Pericardium fibroblast (primary cell): ENCODE results near the gene PCDHB3. TPM values are rescaled to one million over a fixed set of nuclear protein-coding genes. Genes with fewer than 3 reads are reported as not detected.

ENCODE experiments used
- total RNA-seq: library from RNA; depleted of rRNA; stranded (reverse); fragments of >200 nt; gene quantifications from 2 replicates; pipeline ENCODE4 v1.2.3, GENCODE V29; 2015

PCDHB3 gene
- 0.23 TPM in 1 of 2 replicates, not detected in the other for total RNA-seq

DNA sequence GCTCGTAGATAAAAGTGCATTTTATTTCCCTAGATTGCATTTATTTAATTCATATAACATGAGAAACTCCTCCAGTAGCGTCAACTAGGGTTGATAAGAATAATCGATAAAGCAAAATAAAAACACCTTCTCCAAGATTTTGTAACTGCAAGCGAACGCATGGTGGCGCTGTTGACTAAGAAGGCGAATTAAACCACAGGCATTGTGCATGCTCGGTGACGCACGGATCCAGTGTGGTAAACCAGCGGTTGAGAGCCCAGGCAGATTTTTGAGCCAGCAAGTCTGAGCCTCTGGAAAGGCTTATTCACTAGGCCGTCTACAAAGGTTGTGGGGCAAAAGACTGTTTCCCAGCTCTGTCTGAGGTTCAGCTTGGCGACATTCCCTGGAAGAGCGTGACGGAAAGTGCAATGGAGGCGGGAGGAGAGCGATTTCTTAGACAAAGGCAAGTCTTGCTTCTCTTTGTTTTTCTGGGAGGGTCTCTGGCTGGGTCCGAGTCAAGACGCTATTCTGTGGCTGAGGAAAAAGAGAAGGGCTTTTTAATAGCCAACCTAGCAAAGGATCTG is at the start of gene PCDHB3:
Gene PCDHB3, plus strand, starts transcription at position 231 of the 563 bp plus-strand sequence. Its CDS starts 177 bp downstream, at position 408.

DNA sequence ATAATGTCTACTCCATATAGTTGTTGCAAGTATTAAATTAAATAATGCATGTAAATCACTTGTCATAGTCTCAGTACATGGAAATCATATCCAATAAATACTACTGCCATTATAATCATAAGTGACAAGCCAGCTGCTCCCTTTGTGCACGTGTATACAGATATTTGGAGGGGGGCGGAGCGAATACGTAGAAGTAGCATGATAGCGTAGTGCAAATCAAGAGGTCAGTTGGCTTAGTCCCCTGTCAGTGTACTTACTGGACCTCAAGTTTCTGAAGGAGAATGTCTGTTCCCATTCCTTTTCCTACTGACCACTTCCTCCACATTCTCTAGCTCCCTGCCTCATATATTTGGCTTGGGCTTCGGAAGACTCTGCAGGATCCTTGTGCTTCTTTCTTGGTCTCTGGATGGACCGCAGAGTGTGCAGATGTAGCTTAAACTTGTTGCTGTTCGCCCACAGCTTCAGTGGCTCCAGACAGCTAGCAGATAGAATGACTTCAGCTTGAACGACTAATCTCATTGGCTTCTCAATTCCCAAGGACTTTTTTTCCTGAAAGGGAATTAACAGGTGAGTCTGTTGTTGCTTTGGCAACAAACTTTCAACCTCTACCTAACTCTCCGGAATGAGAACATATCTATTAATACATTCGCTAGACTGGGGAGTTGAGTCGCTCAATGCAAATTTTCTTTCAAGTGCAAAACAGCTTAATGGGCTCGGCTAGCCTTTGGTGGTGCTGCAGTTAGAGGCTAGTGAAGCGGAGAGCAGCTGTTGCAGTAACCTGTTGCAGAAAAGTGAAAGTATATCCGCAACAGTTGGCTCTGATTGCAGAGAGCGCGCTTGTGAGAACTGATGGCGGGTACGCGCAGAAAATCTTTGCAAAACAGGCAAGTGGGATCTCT is 49.4 kb upstream of the PCDHB3 start, which contains the start of gene PCDHB1:
Gene PCDHB1, plus strand, starts transcription at position 753 of the 899 bp plus-strand sequence. Its CDS starts 97 bp downstream, at position 850.

DNA sequence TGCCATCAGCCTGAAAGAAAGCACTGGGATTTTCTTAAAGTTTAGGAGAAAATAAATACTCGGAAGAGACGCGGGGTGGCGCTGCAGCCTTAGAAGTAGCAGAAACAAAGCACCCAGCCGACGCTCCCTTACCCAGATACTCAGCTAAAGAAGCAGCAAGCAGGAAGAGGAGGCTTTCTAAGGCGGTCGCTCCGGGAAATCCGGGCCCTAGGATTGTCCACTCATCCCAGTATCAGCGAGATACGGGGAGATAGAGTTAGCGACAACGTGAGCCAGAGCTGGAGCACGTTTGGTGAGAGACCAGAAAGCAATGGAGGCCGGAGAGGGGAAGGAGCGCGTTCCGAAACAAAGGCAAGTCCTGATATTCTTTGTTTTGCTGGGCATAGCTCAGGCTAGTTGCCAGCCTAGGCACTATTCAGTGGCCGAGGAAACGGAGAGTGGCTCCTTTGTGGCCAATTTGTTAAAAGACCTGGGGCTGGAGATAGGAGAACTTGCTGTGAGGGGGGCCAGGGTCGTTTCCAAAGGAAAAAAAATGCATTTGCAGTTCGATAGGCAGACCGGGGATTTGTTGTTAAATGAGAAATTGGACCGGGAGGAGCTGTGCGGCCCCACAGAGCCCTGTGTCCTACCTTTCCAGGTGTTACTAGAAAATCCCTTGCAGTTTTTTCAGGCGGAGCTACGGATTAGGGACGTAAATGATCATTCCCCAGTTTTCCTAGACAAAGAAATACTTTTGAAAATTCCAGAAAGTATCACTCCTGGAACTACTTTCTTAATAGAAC is 5.6 kb upstream of the PCDHB3 start, which contains the start of gene PCDHB2:
Gene PCDHB2, plus strand, starts transcription at position 135 of the 782 bp plus-strand sequence. Its CDS starts 176 bp downstream, at position 311.

DNA sequence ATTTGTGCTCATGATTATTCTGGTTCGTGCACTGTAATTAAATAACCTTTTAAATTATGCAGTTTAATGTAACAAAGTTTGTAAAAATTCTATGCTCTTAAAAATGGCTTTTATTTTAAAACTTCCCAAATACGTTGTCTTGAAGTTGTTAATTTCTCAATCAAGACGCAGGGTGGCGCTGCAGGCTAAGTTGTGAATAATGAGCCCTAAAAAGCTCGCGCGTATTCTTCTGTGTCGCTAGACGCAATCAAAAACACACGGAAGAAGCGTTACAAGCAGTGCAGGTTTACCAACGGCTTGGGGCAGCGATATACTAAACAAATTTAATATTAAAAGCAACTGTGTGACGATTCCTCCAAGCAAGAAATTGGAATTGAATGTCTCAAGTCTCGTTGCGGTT is 21.3 kb downstream of the PCDHB3 start, which contains the start of gene PCDHB4:
Gene PCDHB4, plus strand, starts transcription at position 256 of the 400 bp plus-strand sequence. CDS start 181 bp downstream, outside the sequence.

DNA sequence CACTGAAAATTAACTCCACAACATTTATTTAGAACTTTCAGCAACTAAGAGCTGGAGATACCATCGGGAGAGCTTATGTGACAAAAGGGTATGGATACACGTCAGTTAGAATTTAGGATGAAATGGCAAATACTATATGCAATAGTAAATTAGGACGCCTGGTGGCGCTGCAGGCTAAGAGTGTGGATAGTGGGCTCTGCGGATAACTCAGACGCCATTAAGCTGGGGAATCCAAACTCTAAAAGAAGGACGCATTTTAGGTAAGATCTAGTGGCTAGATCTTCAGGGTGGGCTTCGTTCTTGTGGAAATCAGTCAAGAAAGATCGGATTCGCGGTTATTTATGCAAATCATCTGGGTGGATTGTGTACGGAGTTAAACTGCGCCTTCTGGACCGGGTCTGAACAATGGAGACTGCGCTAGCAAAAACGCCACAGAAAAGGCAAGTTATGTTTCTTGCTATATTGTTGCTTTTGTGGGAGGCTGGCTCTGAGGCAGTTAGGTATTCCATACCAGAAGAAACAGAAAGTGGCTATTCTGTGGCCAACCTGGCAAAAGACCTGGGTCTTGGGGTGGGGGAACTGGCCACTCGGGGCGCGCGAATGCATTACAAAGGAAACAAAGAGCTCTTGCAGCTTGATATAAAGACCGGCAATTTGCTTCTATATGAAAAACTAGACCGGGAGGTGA is 34.9 kb downstream of the PCDHB3 start, which contains the start of gene PCDHB5:
Gene PCDHB5, plus strand, starts transcription at position 177 of the 688 bp plus-strand sequence. Its CDS starts 229 bp downstream, at position 406.

DNA sequence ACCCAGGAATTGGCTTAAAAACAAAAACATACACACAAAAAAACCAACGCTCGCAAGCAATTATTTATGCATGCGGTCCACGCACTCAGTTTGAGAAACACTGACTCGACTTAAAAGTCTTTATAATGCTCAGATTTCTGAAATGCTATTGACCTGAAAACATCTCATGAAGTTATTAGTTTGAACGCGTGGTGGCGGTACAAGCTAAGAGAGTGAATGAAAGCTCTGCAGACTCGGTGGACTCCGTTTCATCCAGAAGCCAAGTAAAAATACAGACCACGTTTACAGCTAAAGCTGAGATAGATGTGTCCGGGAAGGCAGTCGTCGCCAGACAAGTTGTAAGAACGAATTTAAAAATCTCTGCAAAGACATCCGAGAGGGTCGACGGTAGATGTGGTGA is 49.5 kb downstream of the PCDHB3 start, which contains the start of gene PCDHB6:
Gene PCDHB6, plus strand, starts transcription at position 246 of the 400 bp plus-strand sequence. CDS start 201 bp downstream, outside the sequence.

Other genes starting within 250 kb of the PCDHB3 start
- gene PCDHA10, start 244.6 kb upstream of the PCDHB3 start, total RNA-seq: under 0.01 TPM in 2 replicates
- gene PCDHA11, start 231.5 kb upstream of the PCDHB3 start, total RNA-seq: not detected in 2 replicates
- not detected in 2 replicates for gene PCDHA12, start 225.2 kb upstream of the PCDHB3 start, total RNA-seq
- not detected in 2 replicates for gene PCDHA13, start 218.3 kb upstream of the PCDHB3 start, total RNA-seq
- gene PCDHAC1, start 174.2 kb upstream of the PCDHB3 start, total RNA-seq: under 0.01 and 0.34 TPM in 2 replicates
- 0.60 and 2.6 TPM in 2 replicates for gene PCDHAC2, start 134.0 kb upstream of the PCDHB3 start, total RNA-seq
- gene PCDHB1, start 49.1 kb upstream of the PCDHB3 start, total RNA-seq: not detected in 2 replicates
- gene PCDHB2, start 5.9 kb upstream of the PCDHB3 start, total RNA-seq: 0.09 and 0.93 TPM in 2 replicates
- gene PCDHB4, start 21.3 kb downstream of the PCDHB3 start, total RNA-seq: 0.35 and 0.94 TPM in 2 replicates
- 0.34 and 2.2 TPM in 2 replicates for gene PCDHB5, start 34.7 kb downstream of the PCDHB3 start, total RNA-seq
- 0.12 TPM in 1 of 2 replicates, not detected in the other for gene PCDHB6, start 49.6 kb downstream of the PCDHB3 start, total RNA-seq
- 0.23 and 0.34 TPM in 2 replicates for gene PCDHB7, start 72.2 kb downstream of the PCDHB3 start, total RNA-seq
- not detected in 2 replicates for gene PCDHB8, start 77.3 kb downstream of the PCDHB3 start, total RNA-seq
- gene PCDHB16, start 81.9 kb downstream of the PCDHB3 start, total RNA-seq: under 0.01 and 1.1 TPM in 2 replicates
- 0.23 and 0.43 TPM in 2 replicates for gene PCDHB9, start 86.7 kb downstream of the PCDHB3 start, total RNA-seq
- gene PCDHB10, start 91.9 kb downstream of the PCDHB3 start, total RNA-seq: 0.12 and 0.17 TPM in 2 replicates
- gene PCDHB11, start 99.2 kb downstream of the PCDHB3 start, total RNA-seq: 0.12 TPM in 1 of 2 replicates, not detected in the other
- under 0.01 and 0.26 TPM in 2 replicates for gene PCDHB12, start 108.2 kb downstream of the PCDHB3 start, total RNA-seq
- gene PCDHB13, start 113.4 kb downstream of the PCDHB3 start, total RNA-seq: 0.35 and 0.43 TPM in 2 replicates
- 0.70 TPM in 1 of 2 replicates, not detected in the other for gene PCDHB14, start 122.9 kb downstream of the PCDHB3 start, total RNA-seq
- gene PCDHB15, start 144.9 kb downstream of the PCDHB3 start, total RNA-seq: under 0.01 and 0.12 TPM in 2 replicates
- gene SLC25A2, start 203.6 kb downstream of the PCDHB3 start, total RNA-seq: not detected in 2 replicates
- gene TAF7, start 220.3 kb downstream of the PCDHB3 start, total RNA-seq: 34.3 and 45.5 TPM in 2 replicates
- gene PCDHGA1, start 230.0 kb downstream of the PCDHB3 start, total RNA-seq: 0.35 and 0.85 TPM in 2 replicates
- gene PCDHGA2, start 238.3 kb downstream of the PCDHB3 start, total RNA-seq: 2.2 and 3.5 TPM in 2 replicates
- 1.8 and 4.4 TPM in 2 replicates for gene PCDHGA3, start 243.4 kb downstream of the PCDHB3 start, total RNA-seq
- 0.82 and 0.94 TPM in 2 replicates for gene PCDHGB1, start 249.6 kb downstream of the PCDHB3 start, total RNA-seq